Measurements from ENCODE around the gene TIAM1.

Gene TIAM1

GRCh38 chr21:31284797-31285397 is 59.2 kb downstream of the TIAM1 start:
- FAIRE-seq, result no peak

GRCh38 chr21:31283025-31283424 is 61.0 kb downstream of the TIAM1 start:
- FAIRE-seq, result no peak

GRCh38 chr21:31282095-31282709 is 61.9 kb downstream of the TIAM1 start:
- FAIRE-seq, result no peak

GRCh38 chr21:31281561-31281960 is 62.5 kb downstream of the TIAM1 start:
- FAIRE-seq, result no peak

- FAIRE-seq, result no peak
These were observed 64.1 kb downstream of the TIAM1 start for GRCh38 chr21:31279986-31280385.

GRCh38 chr21:31279214-31279613 is 64.8 kb downstream of the TIAM1 start:
- no peak for FAIRE-seq

GRCh38 chr21:31278511-31279130 is 65.4 kb downstream of the TIAM1 start:
- no peak for FAIRE-seq

- FAIRE-seq, result no peak
These were observed 67.4 kb downstream of the TIAM1 start for GRCh38 chr21:31276663-31277062.

- FAIRE-seq, result no peak
These were observed 68.2 kb downstream of the TIAM1 start for GRCh38 chr21:31275901-31276300.

- FAIRE-seq, result no peak
These were observed 70.8 kb downstream of the TIAM1 start for GRCh38 chr21:31273278-31273677.

- FAIRE-seq, result no peak
These were observed 76.0 kb downstream of the TIAM1 start for GRCh38 chr21:31268090-31268489.

GRCh38 chr21:31267644-31268043 is 76.4 kb downstream of the TIAM1 start:
- FAIRE-seq, result no peak

- no peak for FAIRE-seq
These were observed 77.8 kb downstream of the TIAM1 start for GRCh38 chr21:31266241-31266640.

GRCh38 chr21:31265366-31266013 is 78.6 kb downstream of the TIAM1 start:
- no peak for FAIRE-seq

GRCh38 chr21:31264574-31264973 is 79.5 kb downstream of the TIAM1 start:
- no peak for FAIRE-seq

GRCh38 chr21:31262728-31263127 is 81.3 kb downstream of the TIAM1 start:
- no peak for FAIRE-seq

GRCh38 chr21:31261759-31262158 is 82.3 kb downstream of the TIAM1 start:
- FAIRE-seq, result no peak

- no peak for FAIRE-seq
These were observed 83.3 kb downstream of the TIAM1 start for GRCh38 chr21:31260790-31261189.

- no peak for FAIRE-seq
These were observed 86.0 kb downstream of the TIAM1 start for GRCh38 chr21:31258073-31258472.

GRCh38 chr21:31257265-31257664 is 86.8 kb downstream of the TIAM1 start:
- no peak for FAIRE-seq

GRCh38 chr21:31255896-31256295 is 88.2 kb downstream of the TIAM1 start:
- no peak for FAIRE-seq

- FAIRE-seq, result no peak
These were observed 89.0 kb downstream of the TIAM1 start for GRCh38 chr21:31255036-31255435.

GRCh38 chr21:31254131-31254530 is 89.9 kb downstream of the TIAM1 start:
- FAIRE-seq, result no peak

- FAIRE-seq, result no peak
These were observed 90.4 kb downstream of the TIAM1 start for GRCh38 chr21:31253684-31254083.

Measured in TTC549 (cell line).